Prostate gland (tissue), 2 donors: ENCODE results near the gene MTCH1.

ENCODE experiments used
- CTCF ChIP-seq, 4 experiments: fragments of 200-600 bp in 2 of 4; fragments of 450-650 bp in 2 of 4; sonication (generic) in 2 of 4; IDR thresholded peaks; 1 replicate in 3 of 4; 2 replicates in 1 of 4; pipeline ENCODE4 v1.5.1; 2016 to 2019; ENCODE audit warnings: antibody characterized with exemption in 4 of 4, mild to moderate bottlenecking in 2 of 4, moderate library complexity in 2 of 4
- POLR2A ChIP-seq: fragments of 450-650 bp; IDR thresholded peaks from one replicate; pipeline ENCODE4 v1.6.1; 2016; ENCODE audit warnings: antibody characterized with exemption, mild to moderate bottlenecking

DNA sequence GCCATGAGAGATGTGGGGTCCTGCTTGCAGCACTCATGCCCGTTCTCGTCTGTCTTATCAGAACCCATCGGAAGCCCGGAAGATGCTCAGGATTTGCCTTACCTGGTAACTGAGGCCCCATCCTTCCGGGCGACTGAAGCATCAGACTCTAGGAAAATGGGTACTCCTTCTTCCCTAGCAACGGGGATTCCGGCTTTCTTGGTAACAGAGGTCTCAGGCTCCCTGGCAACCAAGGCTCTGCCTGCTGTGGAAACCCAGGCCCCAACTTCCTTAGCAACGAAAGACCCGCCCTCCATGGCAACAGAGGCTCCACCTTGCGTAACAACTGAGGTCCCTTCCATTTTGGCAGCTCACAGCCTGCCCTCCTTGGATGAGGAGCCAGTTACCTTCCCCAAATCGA, 23.1 kb downstream of the MTCH1 start:
- TF ChIP-seq CTCF (IDR thresholded peaks at IDR 0.05) (no peak), POLR2A (no peak)
